Measurements from ENCODE around the gene ZNF524.
"Not testable (repeated sequence)": the region's sequence is repeated elsewhere in the genome, so short reads cannot be mapped to it uniquely, and the experiment has no call there.

DNA sequence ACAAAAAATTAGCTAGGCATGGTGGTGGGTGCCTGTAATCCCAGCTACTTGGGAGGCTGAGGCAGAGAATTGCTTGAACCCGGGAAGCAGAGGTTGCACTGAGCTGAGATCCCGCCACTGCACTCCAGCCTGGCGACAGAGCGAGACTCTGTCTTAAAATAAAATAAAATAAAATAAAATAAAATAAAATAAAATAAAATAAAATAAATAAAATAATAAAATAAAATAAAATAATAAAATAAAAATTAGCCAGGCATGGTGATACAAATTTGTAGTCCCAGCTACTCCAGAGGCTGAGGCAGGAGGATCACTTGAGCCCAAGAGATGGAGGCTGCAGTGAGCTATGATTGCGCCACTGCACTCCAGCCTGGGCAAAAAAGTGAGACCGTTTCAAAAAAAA lies 26.2 kb upstream of the ZNF524 start:
- TF ChIP-seq, protein P1, sequence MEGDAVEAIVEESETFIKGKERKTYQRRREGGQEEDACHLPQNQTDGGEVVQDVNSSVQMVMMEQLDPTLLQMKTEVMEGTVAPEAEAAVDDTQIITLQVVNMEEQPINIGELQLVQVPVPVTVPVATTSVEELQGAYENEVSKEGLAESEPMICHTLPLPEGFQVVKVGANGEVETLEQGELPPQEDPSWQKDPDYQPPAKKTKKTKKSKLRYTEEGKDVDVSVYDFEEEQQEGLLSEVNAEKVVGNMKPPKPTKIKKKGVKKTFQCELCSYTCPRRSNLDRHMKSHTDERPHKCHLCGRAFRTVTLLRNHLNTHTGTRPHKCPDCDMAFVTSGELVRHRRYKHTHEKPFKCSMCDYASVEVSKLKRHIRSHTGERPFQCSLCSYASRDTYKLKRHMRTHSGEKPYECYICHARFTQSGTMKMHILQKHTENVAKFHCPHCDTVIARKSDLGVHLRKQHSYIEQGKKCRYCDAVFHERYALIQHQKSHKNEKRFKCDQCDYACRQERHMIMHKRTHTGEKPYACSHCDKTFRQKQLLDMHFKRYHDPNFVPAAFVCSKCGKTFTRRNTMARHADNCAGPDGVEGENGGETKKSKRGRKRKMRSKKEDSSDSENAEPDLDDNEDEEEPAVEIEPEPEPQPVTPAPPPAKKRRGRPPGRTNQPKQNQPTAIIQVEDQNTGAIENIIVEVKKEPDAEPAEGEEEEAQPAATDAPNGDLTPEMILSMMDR (conservative IDR thresholded peaks at IDR 0.05 in 1 of 2, IDR thresholded peaks at IDR 0.05 in 1 of 2; ENCODE audit: low read depth in 1 of 2, low read length in 2 of 2): not testable (repeated sequence)
- TF ChIP-seq EZH2 (IDR thresholded peaks at IDR 0.05; ENCODE audit: low read length, missing control alignments): not testable (repeated sequence)

Data from fibroblast of lung (primary cell).